Measurements from ENCODE around the gene HSPA12A. TPM values are rescaled to one million over a fixed set of nuclear protein-coding genes. Genes with fewer than 3 reads are reported as not detected.
A peak's percentile ranks its signal among the peaks of the same experiment; 100 is the strongest.

HSPA12A gene
- total and polyA plus RNA-seq, 3 experiments from 2014 or later: 0.04 to 0.07 TPM; not detected in 1

- H3K27ac Mint-ChIP-seq: no peak overlapping the region
- no peak overlapping the region for H3K4me3 Mint-ChIP-seq
- no peak overlapping the region for H3K27ac ChIP-seq (ENCODE audit: low read depth, low read length)
- H3K9me3 Mint-ChIP-seq: peaks cover 0 to 5% (median 0%) of the 10 kb centered on the region in 5 donors
- ChIA-PET CTCF (no interaction called here), POLR2A (no interaction called here)
- H3K4me1 Mint-ChIP-seq: no peaks in the 10 kb centered on the region
- no peaks in the 10 kb centered on the region for H3K36me3 Mint-ChIP-seq
- no peak overlapping the region for H3K4me3 ChIP-seq (ENCODE audit: low read length)
- peaks cover 36 to 40% of the 10 kb centered on the region in 2 donors for H3K27me3 Mint-ChIP-seq
- peaks cover 7% of the 10 kb centered on the region for H3K4me1 ChIP-seq (ENCODE audit: insufficient read depth, low read length)
- H3K27me3 ChIP-seq (ENCODE audit: insufficient read depth, low read length, poor library complexity, severe bottlenecking): peaks cover 14% of the 10 kb centered on the region
- DNase-seq: no peak
- H3K36me3 ChIP-seq (ENCODE audit: insufficient read depth, low read length): no peaks in the 10 kb centered on the region
- no peaks in the 10 kb centered on the region for H3K9me3 ChIP-seq (ENCODE audit: low read length)
These were observed 4.6 kb downstream of the HSPA12A start for GRCh38 chr10:116737627-116738327.

GRCh38 chr10:116733566-116733965 lies 8.8 kb downstream of the HSPA12A start:
- Mint-ChIP-seq H3K9me3 (peaks cover 0 to 2% (median 0%) of the 10 kb centered on the region in 5 donors), H3K36me3 (no peaks in the 10 kb centered on the region), H3K4me3 (no peak overlapping the region), H3K27ac (peak overlapping the region in 1 of 8 donors; percentile 5), H3K4me1 (no peaks in the 10 kb centered on the region), H3K27me3 (peaks cover 25 to 30% of the 10 kb centered on the region in 2 donors)
- no peak overlapping the region for H3K4me3 ChIP-seq (ENCODE audit: low read length)
- no peaks in the 10 kb centered on the region for H3K4me1 ChIP-seq (ENCODE audit: insufficient read depth, low read length)
- peaks cover 11% of the 10 kb centered on the region for H3K27me3 ChIP-seq (ENCODE audit: insufficient read depth, low read length, poor library complexity, severe bottlenecking)
- no peaks in the 10 kb centered on the region for H3K9me3 ChIP-seq (ENCODE audit: low read length)
- no peak overlapping the region for H3K27ac ChIP-seq (ENCODE audit: low read depth, low read length)
- ChIA-PET POLR2A (no interaction called here), CTCF (no interaction called here)
- no peak for DNase-seq
- no peaks in the 10 kb centered on the region for H3K36me3 ChIP-seq (ENCODE audit: insufficient read depth, low read length)

- H3K36me3 Mint-ChIP-seq: no peaks in the 10 kb centered on the region
- no peaks in the 10 kb centered on the region for H3K4me1 Mint-ChIP-seq
- POLR2A ChIA-PET: no interaction called here
These were observed 9.8 kb downstream of the HSPA12A start for GRCh38 chr10:116732573-116732972.

GRCh38 chr10:116730464-116731260 lies 11.7 kb downstream of the HSPA12A start:
- H3K9me3 Mint-ChIP-seq: peaks cover 0 to 2% (median 0%) of the 10 kb centered on the region in 5 donors
- Histone ChIP-seq H3K9me3 (ENCODE audit: low read length) (no peaks in the 10 kb centered on the region), H3K4me1 (ENCODE audit: insufficient read depth, low read length) (no peaks in the 10 kb centered on the region), H3K36me3 (ENCODE audit: insufficient read depth, low read length) (no peaks in the 10 kb centered on the region), H3K27me3 (ENCODE audit: insufficient read depth, low read length, poor library complexity, severe bottlenecking) (peaks cover 9% of the 10 kb centered on the region), H3K27ac (ENCODE audit: low read depth, low read length) (no peak overlapping the region), H3K4me3 (ENCODE audit: low read length) (no peak overlapping the region)
- H3K4me3 Mint-ChIP-seq: no peak overlapping the region
- H3K27ac Mint-ChIP-seq: no peak overlapping the region
- peaks cover 0 to 2% (median 0%) of the 10 kb centered on the region in 3 donors for H3K4me1 Mint-ChIP-seq
- H3K36me3 Mint-ChIP-seq: no peaks in the 10 kb centered on the region
- ChIA-PET CTCF (no interaction called here), POLR2A (no interaction called here)
- DNase-seq: no peak
- peaks cover 27 to 29% of the 10 kb centered on the region in 2 donors for H3K27me3 Mint-ChIP-seq

More at GRCh38 chr10:116732573-116732972, 9.8 kb downstream of the HSPA12A start:
- no peak for DNase-seq
- Histone ChIP-seq H3K9me3 (ENCODE audit: low read length) (no peaks in the 10 kb centered on the region), H3K4me1 (ENCODE audit: insufficient read depth, low read length) (no peaks in the 10 kb centered on the region), H3K4me3 (ENCODE audit: low read length) (no peak overlapping the region), H3K36me3 (ENCODE audit: insufficient read depth, low read length) (no peaks in the 10 kb centered on the region), H3K27ac (ENCODE audit: low read depth, low read length) (no peak overlapping the region), H3K27me3 (ENCODE audit: insufficient read depth, low read length, poor library complexity, severe bottlenecking) (peaks cover 11% of the 10 kb centered on the region)
- Mint-ChIP-seq H3K27ac (no peak overlapping the region), H3K9me3 (peaks cover 0 to 2% (median 0%) of the 10 kb centered on the region in 5 donors), H3K27me3 (peaks cover 20 to 25% of the 10 kb centered on the region in 2 donors), H3K4me3 (no peak overlapping the region)
- CTCF ChIA-PET: no interaction called here

- Histone ChIP-seq H3K36me3 (ENCODE audit: insufficient read depth, low read length) (no peaks in the 10 kb centered on the region), H3K9me3 (ENCODE audit: low read length) (no peaks in the 10 kb centered on the region), H3K4me3 (ENCODE audit: low read length) (no peak overlapping the region), H3K4me1 (ENCODE audit: insufficient read depth, low read length) (peaks cover 11% of the 10 kb centered on the region), H3K27me3 (ENCODE audit: insufficient read depth, low read length, poor library complexity, severe bottlenecking) (peaks cover 16% of the 10 kb centered on the region), H3K27ac (ENCODE audit: low read depth, low read length) (no peak overlapping the region)
- ChIA-PET POLR2A (no interaction called here), CTCF (no interaction called here)
- Mint-ChIP-seq H3K4me1 (peaks cover 10 to 12% (median 11%) of the 10 kb centered on the region in 3 donors), H3K4me3 (no peak overlapping the region), H3K27ac (no peak overlapping the region), H3K27me3 (peaks cover 27% of the 10 kb centered on the region in 2 donors), H3K9me3 (no peaks in the 10 kb centered on the region), H3K36me3 (no peaks in the 10 kb centered on the region)
- no peak for DNase-seq
These were observed 13.1 kb downstream of the HSPA12A start for GRCh38 chr10:116729243-116729642.

- Mint-ChIP-seq H3K4me1 (peaks cover 16 to 18% (median 16%) of the 10 kb centered on the region in 3 donors), H3K27me3 (peaks cover 23 to 24% of the 10 kb centered on the region in 2 donors), H3K36me3 (no peaks in the 10 kb centered on the region), H3K9me3 (no peaks in the 10 kb centered on the region), H3K4me3 (no peak overlapping the region), H3K27ac (peak overlapping the region in 1 of 8 donors; percentile 43)
- ChIA-PET POLR2A (no interaction called here), CTCF (no interaction called here)
- peaks cover 17% of the 10 kb centered on the region for H3K27me3 ChIP-seq (ENCODE audit: insufficient read depth, low read length, poor library complexity, severe bottlenecking)
- no peak for DNase-seq
- no peaks in the 10 kb centered on the region for H3K9me3 ChIP-seq (ENCODE audit: low read length)
- peaks cover 16% of the 10 kb centered on the region for H3K4me1 ChIP-seq (ENCODE audit: insufficient read depth, low read length)
- no peak overlapping the region for H3K4me3 ChIP-seq (ENCODE audit: low read length)
- no peaks in the 10 kb centered on the region for H3K36me3 ChIP-seq (ENCODE audit: insufficient read depth, low read length)
- no peak overlapping the region for H3K27ac ChIP-seq (ENCODE audit: low read depth, low read length)
These were observed 13.8 kb downstream of the HSPA12A start for GRCh38 chr10:116728526-116729096.

GRCh38 chr10:116723428-116724281 lies 18.7 kb downstream of the HSPA12A start:
- peak overlapping the region in 4 of 8 donors; percentile 41 to 57 (median 46) for H3K27ac Mint-ChIP-seq
- H3K4me1 ChIP-seq (ENCODE audit: insufficient read depth, low read length): peaks cover 24% of the 10 kb centered on the region
- H3K27me3 Mint-ChIP-seq: peaks cover 30 to 46% of the 10 kb centered on the region in 2 donors
- peak in 4 of 5 donors; percentile 30 to 83 (median 60) for DNase-seq
- peak overlapping the region in 4 of 7 donors; percentile 6 to 58 (median 38) for H3K4me3 Mint-ChIP-seq
- H3K36me3 ChIP-seq (ENCODE audit: insufficient read depth, low read length): no peaks in the 10 kb centered on the region
- H3K9me3 ChIP-seq (ENCODE audit: low read length): no peaks in the 10 kb centered on the region
- H3K9me3 Mint-ChIP-seq: no peaks in the 10 kb centered on the region
- CTCF ChIA-PET: no interaction called here
- no peaks in the 10 kb centered on the region for H3K36me3 Mint-ChIP-seq
- H3K27me3 ChIP-seq (ENCODE audit: insufficient read depth, low read length, poor library complexity, severe bottlenecking): peaks cover 30% of the 10 kb centered on the region
- H3K4me1 Mint-ChIP-seq: peaks cover 21 to 27% (median 26%) of the 10 kb centered on the region in 3 donors
- no peak overlapping the region for H3K27ac ChIP-seq (ENCODE audit: low read depth, low read length)
- POLR2A ChIA-PET: no interaction called here
- H3K4me3 ChIP-seq (ENCODE audit: low read length): no peak overlapping the region

All from CD8-positive, alpha-beta memory T cell (primary cell).